ENCODE results near the gene RAVER1. TPM values are rescaled to one million over a fixed set of nuclear protein-coding genes. Genes with fewer than 3 reads are reported as not detected.
A peak's percentile ranks its signal among the peaks of the same experiment; 100 is the strongest.

The RAVER1 gene
- total RNA-seq, 1 donor = 47.9 TPM

GRCh38 chr19:10271543-10272086, 61.7 kb downstream of the RAVER1 start:
- peak in 2 of 3 donors; percentile 82 to 85 for DNase-seq (ENCODE audit: low read depth in 2 of 3, low spot score in 2 of 3)

GRCh38 chr19:10270616-10271394, 62.5 kb downstream of the RAVER1 start, which contains the start of gene ICAM1:
Gene ICAM1 (plus strand): TSS chr19:10271120. CDS start chr19:10271160, 40 bp downstream.
- peak in 2 of 3 donors; percentile 80 to 82 for DNase-seq (ENCODE audit: low read depth in 2 of 3, low spot score in 2 of 3)

- peak in 2 of 3 donors; percentile 85 to 91 for DNase-seq (ENCODE audit: low read depth in 2 of 3, low spot score in 2 of 3)
Measured at GRCh38 chr19:10270180-10270615, 63.1 kb downstream of the RAVER1 start.

- DNase-seq (ENCODE audit: low read depth in 2 of 3, low spot score in 2 of 3) = peak in 2 of 3 donors; percentile 86 to 88
Measured at GRCh38 chr19:10269333-10270179, 63.8 kb downstream of the RAVER1 start.

- no peak for DNase-seq (ENCODE audit: low read depth in 2 of 3, low spot score in 2 of 3)
Measured at GRCh38 chr19:10268071-10268470, 65.3 kb downstream of the RAVER1 start.

- DNase-seq (ENCODE audit: low read depth in 2 of 3, low spot score in 2 of 3) = no peak
Measured at GRCh38 chr19:10266706-10267105, 66.6 kb downstream of the RAVER1 start.

Small RNAs within 50 kb of the gene (small RNA-seq; reads per million reads assigned to genes)
- not detected for gene AC011511.1
- not detected for gene AC011511.4

Other genes with a start within 250 kb of the RAVER1 start
- 56.8 TPM for gene SHFL, start 247.2 kb downstream of the RAVER1 start, total RNA-seq
- gene ANGPTL6, start 230.9 kb downstream of the RAVER1 start, total RNA-seq = 12.7 TPM
- gene PPAN, start 227.2 kb downstream of the RAVER1 start, total RNA-seq = 81.1 TPM
- 25.0 TPM for gene P2RY11, start 221.8 kb downstream of the RAVER1 start, total RNA-seq
- gene EIF3G, start 213.6 kb downstream of the RAVER1 start, total RNA-seq = 513 TPM
- 70.0 TPM for gene DNMT1, start 138.6 kb downstream of the RAVER1 start, total RNA-seq
- gene S1PR2, start 102.2 kb downstream of the RAVER1 start, total RNA-seq = 6.7 TPM
- gene MRPL4, start 81.3 kb downstream of the RAVER1 start, total RNA-seq = 90.5 TPM
- gene ICAM1, start 62.4 kb downstream of the RAVER1 start, total RNA-seq = 15.3 TPM
- 66.0 TPM for gene ICAM4, start 46.6 kb downstream of the RAVER1 start, total RNA-seq
- gene ICAM5, start 43.6 kb downstream of the RAVER1 start, total RNA-seq = 10.8 TPM
- gene ZGLP1, start 23.7 kb downstream of the RAVER1 start, total RNA-seq = 0.54 TPM
- 27.5 TPM for gene FDX2, start 17.5 kb downstream of the RAVER1 start, total RNA-seq
- 367 TPM for gene ICAM3, start 6.1 kb upstream of the RAVER1 start, total RNA-seq
- gene TYK2, start 47.0 kb upstream of the RAVER1 start, total RNA-seq = 174 TPM
- gene CDC37, start 70.0 kb upstream of the RAVER1 start, total RNA-seq = 131 TPM
- under 0.01 TPM for gene PDE4A, start 87.0 kb upstream of the RAVER1 start, total RNA-seq
- gene KEAP1, start 169.8 kb upstream of the RAVER1 start, total RNA-seq = 235 TPM
- gene S1PR5, start 183.9 kb upstream of the RAVER1 start, total RNA-seq = 0.27 TPM
- 33.7 TPM for gene ATG4D, start 210.4 kb upstream of the RAVER1 start, total RNA-seq
- 21.5 TPM for gene KRI1, start 232.5 kb upstream of the RAVER1 start, total RNA-seq
- 19.7 TPM for gene CDKN2D, start 235.4 kb upstream of the RAVER1 start, total RNA-seq